ENCODE data around the gene FER1L5.

- TF ChIP-seq CTCF (IDR thresholded peaks at IDR 0.05 in 4 of 5, conservative IDR thresholded peaks at IDR 0.05 in 1 of 5) (no peak), POLR2A (IDR thresholded peaks at IDR 0.05) (no peak)
Observed at GRCh38 chr2:96616535-96616934, 26.0 kb upstream of the FER1L5 start.
